HG03378 (cell line): ENCODE measurements around the gene CTIF.

Source experiments
- ATAC-seq: cut with Tn5 transposase; IDR thresholded peaks from one replicate; pipeline ENCODE4 v1.9.1; 2021; ENCODE audit warnings: mild to moderate bottlenecking, moderate library complexity; ENCODE audit not compliant: unreplicated experiment

CTIF gene

GRCh38 chr18:48573632-48574283, 34.9 kb downstream of the CTIF start:
- ATAC-seq = no peak

DNA sequence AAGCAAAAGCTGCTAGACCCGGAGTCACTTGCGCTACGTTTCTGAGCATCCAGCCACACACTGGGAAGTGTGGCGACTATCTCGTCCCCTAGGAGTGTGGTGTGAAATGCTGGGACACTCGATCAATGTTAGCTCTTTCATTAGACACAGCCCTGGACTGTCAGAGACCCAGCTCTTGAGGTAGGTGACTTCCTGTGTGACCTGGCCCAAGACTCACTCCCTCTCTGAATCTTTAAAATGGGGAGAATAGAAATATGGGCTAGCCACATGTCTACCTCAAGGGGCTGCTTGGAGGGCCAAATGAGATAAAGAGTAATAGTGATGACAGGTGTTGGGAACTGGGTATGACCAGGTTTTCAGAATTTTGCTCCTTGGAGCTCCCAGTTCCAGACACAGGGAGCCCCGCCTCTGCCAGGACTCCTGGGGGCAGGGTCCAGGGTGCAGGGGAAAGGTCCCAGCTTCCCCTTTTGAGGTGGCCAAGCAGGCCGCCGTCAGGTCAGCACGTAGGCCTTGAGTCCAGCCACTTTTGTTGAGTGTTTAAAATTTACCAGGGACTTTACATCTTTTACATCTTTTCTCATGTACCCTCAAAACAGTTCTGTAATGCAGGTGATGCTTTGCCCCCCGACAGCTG, 36.0 kb downstream of the CTIF start:
- no peak for ATAC-seq

GRCh38 chr18:48575301-48575657, 36.4 kb downstream of the CTIF start:
- no peak for ATAC-seq

DNA sequence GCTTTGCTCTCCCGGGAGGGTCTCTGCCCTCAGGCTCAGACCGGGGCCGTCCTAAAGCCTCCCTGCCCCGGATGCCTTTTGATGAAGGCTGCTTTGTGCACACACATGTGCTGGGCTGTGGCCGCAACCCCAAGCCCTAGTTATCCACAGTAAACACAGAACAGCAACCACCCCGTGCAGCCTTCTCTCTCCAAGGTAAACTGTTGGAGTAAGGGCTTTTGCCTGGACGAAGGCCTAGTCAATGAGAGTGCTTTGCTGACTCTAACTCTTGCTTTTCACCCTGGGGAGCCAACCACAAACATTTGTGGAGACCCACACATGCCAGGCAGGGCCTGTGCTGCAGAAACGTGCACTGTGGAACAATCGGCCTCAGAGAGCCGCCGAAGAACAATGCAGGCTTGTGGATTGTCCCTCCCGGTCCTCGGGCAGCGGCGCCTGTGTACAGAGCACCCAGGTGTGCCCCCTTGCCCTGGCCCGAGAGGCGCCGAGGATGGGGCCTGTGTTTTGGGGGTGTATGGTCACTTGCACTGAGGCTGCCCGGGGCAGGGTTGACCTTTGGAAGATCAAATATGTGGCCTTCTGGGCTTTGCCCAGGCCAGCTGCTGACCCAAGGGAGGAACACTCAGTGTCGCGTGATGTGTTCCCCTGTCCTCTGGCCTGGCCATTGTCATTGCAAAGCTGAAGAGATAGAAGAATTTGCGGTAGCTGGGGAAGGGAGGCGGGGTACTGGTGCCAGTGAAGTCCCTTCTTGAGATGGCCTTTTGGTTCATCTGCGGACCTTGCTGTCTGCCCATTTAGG, 37.0 kb downstream of the CTIF start:
- no peak for ATAC-seq

DNA sequence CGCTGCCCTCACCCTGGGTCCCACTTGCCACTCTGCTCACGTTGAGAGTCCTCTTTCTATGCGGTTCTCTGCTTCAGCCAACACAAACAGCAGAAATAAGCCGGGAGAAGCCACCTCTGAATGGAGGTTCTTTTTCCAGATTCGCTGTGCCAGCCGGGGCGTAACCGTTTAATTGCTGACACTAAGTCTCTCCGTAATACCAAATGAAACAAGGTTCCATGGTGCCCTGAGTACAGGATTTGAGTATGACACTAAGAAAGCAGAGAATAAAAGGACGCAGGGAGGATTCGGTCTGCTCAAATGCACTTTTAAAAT, 37.6 kb downstream of the CTIF start:
- no peak for ATAC-seq

GRCh38 chr18:48577478-48578190, 38.8 kb downstream of the CTIF start:
- ATAC-seq = no peak

DNA sequence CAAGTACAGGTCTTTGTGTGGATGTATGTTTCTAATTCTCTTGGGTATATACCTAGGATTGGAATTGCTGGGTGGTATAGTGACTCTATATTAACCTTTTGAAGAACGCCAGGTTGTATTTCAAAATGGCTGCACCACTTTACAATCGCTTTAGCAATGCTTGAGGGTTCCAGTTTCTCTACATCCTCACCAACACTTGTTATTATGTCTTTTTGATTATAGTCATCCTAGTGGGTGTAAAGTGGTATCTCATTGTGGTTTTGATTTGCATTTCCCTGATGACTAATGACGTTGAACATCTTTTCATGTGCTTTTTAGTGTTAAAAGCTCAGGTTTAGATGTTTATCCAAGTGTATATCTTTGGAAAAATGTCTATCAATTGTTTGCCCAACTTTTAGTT, 39.5 kb downstream of the CTIF start:
- ATAC-seq = no peak

- no peak for ATAC-seq
These were observed 41.2 kb downstream of the CTIF start for GRCh38 chr18:48580066-48580465.

DNA sequence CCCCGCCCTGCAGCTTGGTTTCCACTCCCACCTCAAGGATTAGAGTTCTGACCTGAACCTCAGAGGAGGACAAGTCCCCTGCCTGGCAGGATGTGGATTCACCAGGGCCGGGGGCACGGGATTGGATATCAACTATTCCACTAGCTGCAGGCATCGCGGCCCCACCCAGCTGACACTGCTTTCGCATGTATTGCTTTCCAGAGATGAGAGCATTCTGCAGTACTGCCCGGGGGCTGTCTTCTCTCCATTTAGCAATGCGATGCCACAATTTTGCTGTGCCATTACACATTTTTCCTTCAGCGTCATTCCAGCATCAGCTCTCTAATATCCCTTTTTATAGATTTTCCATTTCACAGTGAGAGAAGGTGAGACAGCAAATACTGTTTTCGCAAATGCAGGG, 42.0 kb downstream of the CTIF start:
- ATAC-seq = no peak

DNA sequence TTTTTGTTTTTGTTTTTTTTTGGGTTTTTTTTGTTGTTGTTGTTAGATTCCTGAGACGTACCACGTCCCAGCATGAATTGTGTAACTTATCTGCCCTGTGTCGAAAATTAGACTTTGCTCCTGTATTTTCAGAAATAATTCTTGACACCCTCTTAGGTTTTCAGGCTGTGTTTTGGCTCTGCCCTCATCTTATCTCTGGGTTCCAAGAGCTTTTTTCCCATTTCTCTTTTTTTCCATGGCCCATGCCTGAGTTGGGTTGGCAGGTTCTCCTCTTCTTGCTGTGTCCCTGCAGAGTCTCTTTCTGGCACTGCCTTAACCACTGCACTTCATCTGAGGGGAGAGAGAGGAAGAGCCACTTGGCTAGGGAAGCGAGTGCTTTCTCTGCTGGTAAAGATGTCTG, 42.4 kb downstream of the CTIF start:
- no peak for ATAC-seq

GRCh38 chr18:48581941-48582340, 43.1 kb downstream of the CTIF start:
- no peak for ATAC-seq

GRCh38 chr18:48582946-48583345, 44.1 kb downstream of the CTIF start:
- no peak for ATAC-seq

DNA sequence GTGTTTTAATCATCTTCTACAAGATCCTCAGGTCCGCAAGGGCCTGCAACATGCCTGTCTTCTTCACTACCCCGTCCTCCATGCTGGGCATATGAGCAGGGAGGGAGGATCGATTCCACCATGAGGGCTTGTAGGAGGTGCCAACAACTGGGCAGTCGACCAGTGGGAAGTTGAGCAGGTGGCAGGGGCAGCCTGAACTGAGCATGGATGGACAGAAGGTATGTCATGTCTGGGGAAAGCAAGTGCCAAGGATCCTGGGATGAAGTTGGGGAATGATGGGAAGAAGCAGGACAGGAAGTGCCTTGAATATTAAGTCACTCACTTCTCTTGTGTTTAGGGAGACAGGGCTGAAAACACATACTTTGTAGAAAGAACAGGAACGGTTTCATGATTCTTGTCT, 44.7 kb downstream of the CTIF start:
- ATAC-seq = no peak

DNA sequence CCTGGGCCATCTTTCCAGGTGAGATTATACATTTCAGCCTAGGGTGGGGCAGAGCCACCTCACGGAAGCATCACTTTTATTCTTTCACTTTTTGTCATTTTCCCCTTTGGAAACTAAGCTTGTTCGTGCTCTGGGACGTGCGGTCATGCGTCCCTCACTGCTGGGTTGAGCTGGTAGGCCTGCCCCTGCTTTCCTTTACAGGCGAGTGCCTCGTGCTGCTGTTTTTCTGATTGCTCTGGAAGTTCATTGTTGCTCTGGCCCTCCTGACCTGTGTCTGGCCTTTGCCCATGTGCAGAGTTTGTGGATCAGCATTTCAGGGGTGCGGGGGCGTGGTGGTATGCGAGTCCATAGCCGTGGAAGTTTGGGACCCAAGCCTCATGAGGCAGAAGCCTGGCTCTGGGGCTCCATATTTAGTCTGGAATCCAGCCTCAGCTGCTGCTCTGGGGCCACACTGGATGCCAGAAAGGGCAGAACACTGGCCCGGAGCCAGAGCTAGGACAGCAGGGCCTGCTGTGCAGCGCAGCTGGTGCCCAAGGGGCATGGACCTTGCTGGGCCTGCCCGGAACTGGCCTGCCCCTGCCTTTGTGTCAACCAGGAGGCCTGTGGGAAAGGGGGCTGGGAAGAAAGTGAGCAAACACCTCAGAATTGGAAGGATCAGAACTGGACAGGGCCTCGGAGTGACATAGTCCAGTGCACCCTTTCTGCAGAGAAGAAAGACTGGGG, 51.1 kb downstream of the CTIF start:
- ATAC-seq = no peak

DNA sequence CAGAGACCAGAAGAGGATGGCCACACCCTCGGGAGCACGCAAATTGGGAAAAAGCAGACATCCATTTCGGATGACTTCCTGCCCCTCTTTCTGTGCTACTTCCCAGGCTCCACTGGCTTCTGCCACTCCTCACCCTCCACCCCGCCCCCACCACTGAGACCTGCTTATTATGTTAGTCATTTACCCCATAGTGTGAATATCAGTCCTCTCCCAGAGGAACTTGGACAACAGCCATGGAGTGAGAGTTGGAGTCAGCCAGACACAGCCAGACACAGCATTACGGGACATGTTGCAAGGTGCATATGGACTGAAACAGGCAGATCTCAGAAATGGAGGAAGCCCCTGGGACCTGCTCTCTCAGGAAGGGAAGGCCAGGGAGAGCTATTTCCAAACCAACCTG, 51.8 kb downstream of the CTIF start:
- no peak for ATAC-seq

- no peak for ATAC-seq
These were observed 53.8 kb downstream of the CTIF start for GRCh38 chr18:48592540-48593171.

DNA sequence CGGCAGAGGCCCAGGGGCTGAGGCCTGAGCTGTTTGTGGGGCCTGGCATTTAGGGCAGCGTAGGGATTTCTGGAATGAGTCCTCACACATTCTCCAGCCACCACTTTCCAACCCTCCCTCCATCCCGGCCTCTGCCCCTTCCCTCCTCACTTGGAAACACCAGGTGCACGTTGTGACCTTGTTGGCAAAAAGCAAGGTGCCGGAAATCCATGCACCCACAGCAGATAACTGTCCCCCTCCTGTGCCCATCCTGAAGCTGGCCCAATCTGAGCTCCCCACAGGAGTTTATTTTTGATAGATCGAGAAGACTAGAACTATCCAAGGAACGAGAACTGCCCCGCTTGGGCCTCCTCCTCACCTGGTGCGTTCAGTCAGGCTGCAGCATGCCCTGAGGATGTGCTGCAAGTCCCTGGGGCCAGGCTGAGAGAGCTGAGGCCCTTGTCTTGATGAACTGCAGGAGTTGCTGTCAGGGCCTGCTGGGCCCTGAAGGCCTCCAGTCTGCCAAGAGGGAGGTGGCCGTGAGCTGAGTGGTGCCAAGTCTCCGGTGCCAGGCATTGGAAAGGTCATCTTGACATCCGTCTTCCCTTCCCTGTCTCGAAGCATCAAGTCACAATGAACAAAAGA, 55.8 kb downstream of the CTIF start:
- ATAC-seq = no peak

- ATAC-seq = no peak
These were observed 56.9 kb downstream of the CTIF start for GRCh38 chr18:48595703-48596218.

- ATAC-seq = no peak
These were observed 58.3 kb downstream of the CTIF start for GRCh38 chr18:48597110-48597509.

DNA sequence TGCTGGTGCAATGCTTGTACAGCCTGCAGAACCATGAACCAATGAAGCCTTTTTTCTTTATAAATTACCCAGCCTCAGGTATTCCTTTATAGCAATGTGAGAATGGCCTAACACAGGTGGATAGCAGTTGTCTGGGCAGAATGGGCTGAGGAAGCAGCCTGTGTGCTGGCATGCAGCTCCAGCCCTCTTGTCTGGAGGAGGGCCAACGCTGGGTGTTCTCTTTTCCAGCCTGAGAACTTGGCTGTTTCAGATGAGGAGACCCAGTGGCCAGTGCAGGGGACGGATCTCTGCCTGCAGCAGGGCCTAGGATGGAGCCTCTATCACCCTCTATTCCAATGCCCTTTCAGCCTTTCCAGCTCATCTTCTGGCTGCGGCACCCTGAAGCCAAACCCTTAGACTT, 58.8 kb downstream of the CTIF start:
- ATAC-seq = no peak
